Glutamatergic neuron (in vitro differentiated cells): ENCODE measurements around the gene HOXA10. TPM values are rescaled to one million over a fixed set of nuclear protein-coding genes. Genes with fewer than 3 reads are reported as not detected.
A peak's percentile ranks its signal among the peaks of the same experiment; 100 is the strongest.

Source experiments
- DNase-seq: peaks from one replicate; pipeline ENCODE4 v3.0.0; 2022
- H3K27ac Mint-ChIP-seq: one replicate; pipeline ENCODE4 v1.8.0; 2020; ENCODE audit warnings: mild to moderate bottlenecking, mixed read lengths, inconsistent platforms; ENCODE audit not compliant: unreplicated experiment
- H3K27me3 Mint-ChIP-seq: one replicate; pipeline ENCODE4 v1.8.0; 2020; ENCODE audit warnings: mild to moderate bottlenecking, moderate library complexity, mixed read lengths, inconsistent platforms; ENCODE audit not compliant: unreplicated experiment
- H3K36me3 Mint-ChIP-seq: one replicate; pipeline ENCODE4 v1.8.0; 2020; ENCODE audit warnings: mild to moderate bottlenecking, mixed read lengths, inconsistent platforms; ENCODE audit not compliant: unreplicated experiment
- H3K4me1 Mint-ChIP-seq: one replicate; pipeline ENCODE4 v1.8.0; 2020; ENCODE audit warnings: mild to moderate bottlenecking, low read depth, mixed read lengths, inconsistent platforms; ENCODE audit not compliant: unreplicated experiment
- H3K4me3 Mint-ChIP-seq: one replicate; pipeline ENCODE4 v1.8.0; 2020; ENCODE audit warnings: mild to moderate bottlenecking, mixed read lengths, inconsistent platforms; ENCODE audit not compliant: unreplicated experiment
- H3K9me3 Mint-ChIP-seq: one replicate; pipeline ENCODE4 v1.8.0; 2020; ENCODE audit warnings: mild to moderate bottlenecking, moderate library complexity, mixed read lengths, inconsistent platforms; ENCODE audit not compliant: unreplicated experiment
- CTCF ChIP-seq: fragments of 200-600 bp; sonication (generic); IDR thresholded peaks from one replicate; pipeline ENCODE4 v1.5.0; 2021; ENCODE audit not compliant: partially characterized antibody, unreplicated experiment
- total RNA-seq: library from RNA; stranded (reverse); fragmentation: NEBNext Ultra II Directional; extraction: Animal tissue kit (Norgen Biotek cat#: 25700); gene quantifications from one replicate; pipeline ENCODE4 v1.2.1, GENCODE V29; 2021; ENCODE audit not compliant: unreplicated experiment

Gene HOXA10
- total RNA-seq, 1 donor from 2014 or later = not detected

- Mint-ChIP-seq H3K27ac (no peak within 1 kb of the TSS), H3K9me3 (peaks cover 4% of the 10 kb centered on the region), H3K4me3 (peak within 1 kb of the TSS; percentile 46), H3K27me3 (peaks cover 48% of the 10 kb centered on the region), H3K4me1 (no peaks in the 10 kb centered on the region), H3K36me3 (peaks cover 13% of the 10 kb centered on the region)
- no peak for TF ChIP-seq CTCF
- DNase-seq = no peak
Measured at GRCh38 chr7:27147199-27148030, 26.7 kb downstream of the HOXA10 start, which contains the start of gene HOXA6. Gene HOXA6 (minus strand): TSS chr7:27147774. CDS start chr7:27147749, 25 bp downstream.

GRCh38 chr7:27146491-27147198, 27.5 kb downstream of the HOXA10 start:
- TF ChIP-seq CTCF = no peak
- DNase-seq = no peak
- H3K36me3 Mint-ChIP-seq = peaks cover 13% of the 10 kb centered on the region
- no peaks in the 10 kb centered on the region for H3K4me1 Mint-ChIP-seq
- H3K4me3 Mint-ChIP-seq = no peak overlapping the region
- peaks cover 4% of the 10 kb centered on the region for H3K9me3 Mint-ChIP-seq
- H3K27ac Mint-ChIP-seq = no peak overlapping the region
- H3K27me3 Mint-ChIP-seq = peaks cover 48% of the 10 kb centered on the region

- Mint-ChIP-seq H3K4me1 (no peaks in the 10 kb centered on the region), H3K36me3 (peaks cover 17% of the 10 kb centered on the region), H3K27me3 (peaks cover 49% of the 10 kb centered on the region), H3K27ac (no peak overlapping the region), H3K4me3 (no peak overlapping the region), H3K9me3 (peaks cover 4% of the 10 kb centered on the region)
- no peak for TF ChIP-seq CTCF
- DNase-seq = no peak
Measured at GRCh38 chr7:27145914-27146412, 28.2 kb downstream of the HOXA10 start.

GRCh38 chr7:27145165-27145913, 28.8 kb downstream of the HOXA10 start:
- H3K36me3 Mint-ChIP-seq = peaks cover 17% of the 10 kb centered on the region
- no peaks in the 10 kb centered on the region for H3K4me1 Mint-ChIP-seq
- H3K9me3 Mint-ChIP-seq = peaks cover 4% of the 10 kb centered on the region
- no peak for DNase-seq
- H3K27ac Mint-ChIP-seq = no peak overlapping the region
- no peak overlapping the region for H3K4me3 Mint-ChIP-seq
- TF ChIP-seq CTCF = no peak
- peaks cover 50% of the 10 kb centered on the region for H3K27me3 Mint-ChIP-seq
